ENCODE results near the gene NUB1.

- no peak for TF ChIP-seq CTCF (IDR thresholded peaks at IDR 0.05)
- TF ChIP-seq POLR2A (IDR thresholded peaks at IDR 0.05): no peak
Measured at GRCh38 chr7:151422212-151422611, 80.6 kb downstream of the NUB1 start.
